Kidney (tissue), 14 donors: ENCODE results near the gene PLEK2. TPM values are rescaled to one million over a fixed set of nuclear protein-coding genes. Genes with fewer than 3 reads are reported as not detected.
A peak's percentile ranks its signal among the peaks of the same experiment; 100 is the strongest.

ENCODE experiments used
- DNase-seq, 5 donors: peaks; one replicate each; pipeline ENCODE4 v3.0.0-alpha.2; 2013 to 2020
- FAIRE-seq: peaks from 2 replicates; lab custom pipeline; 2012; peaks lifted over from hg19 to GRCh38; lab: Jason Lieb, UNC
- H3K27ac ChIP-seq, 2 donors: one replicate each; pipeline ENCODE4 v1.7.0; 2013; ENCODE audit warnings: low read depth in 2 of 2, low read length in 2 of 2, inconsistent platforms in 1 of 2
- H3K27me3 ChIP-seq: one replicate; pipeline ENCODE4 v1.7.1; 2013; ENCODE audit warnings: low read length, inconsistent platforms; ENCODE audit not compliant: control insufficient read depth, insufficient read depth
- H3K36me3 ChIP-seq, 3 donors: one replicate each; pipeline versions ENCODE4 v1.7.0 to v1.7.1; 2013; ENCODE audit warnings: low read length in 3 of 3, control low read depth in 1 of 3, inconsistent platforms in 1 of 3; ENCODE audit not compliant: insufficient read depth in 3 of 3, control insufficient read depth in 2 of 3
- H3K4me1 ChIP-seq, 3 donors: one replicate each; pipeline versions ENCODE4 v1.7.0 to v1.7.1; 2013; ENCODE audit warnings: low read length in 3 of 3, inconsistent platforms in 1 of 3, low read depth in 1 of 3; ENCODE audit not compliant: control insufficient read depth in 2 of 3, insufficient read depth in 2 of 3
- H3K4me3 ChIP-seq, 3 donors: one replicate each; pipeline versions ENCODE4 v1.7.0 to v1.8.1; 2013; ENCODE audit warnings: low read length in 3 of 3, control low read depth in 1 of 3, inconsistent platforms in 1 of 3
- H3K9ac ChIP-seq, 3 donors: one replicate each; pipeline versions ENCODE4 v1.7.0 to v1.7.1; 2013; ENCODE audit warnings: low read length in 3 of 3, control low read depth in 1 of 3, inconsistent platforms in 1 of 3
- H3K9me3 ChIP-seq, 3 donors: one replicate each; pipeline versions ENCODE4 v1.7.0 to v1.7.1; 2013; ENCODE audit warnings: low read length in 3 of 3, control low read depth in 1 of 3, inconsistent platforms in 1 of 3; ENCODE audit not compliant: control insufficient read depth in 2 of 3, insufficient read depth in 1 of 3
- CTCF ChIP-seq: IDR thresholded peaks from 3 replicates; pipeline ENCODE4 v1.5.1; 2012; ENCODE audit warnings: mild to moderate bottlenecking, moderate library complexity, borderline replicate concordance; ENCODE audit not compliant: insufficient read depth; ENCODE audit errors: extremely low read depth
- intact Hi-C: fragments of 100-400 bp; cut with DNase I; formaldehyde crosslinking; loops from one replicate; pipeline ENCODE4 v1.11.1; 2022
- polyA plus RNA-seq: library from polyadenylated mRNA; stranded (reverse); fragments of 350-450 nt; fragmentation: Illumina TruSeq; extraction: RNeasy Lipid Tissue Mini Kit (QIAGEN cat#74804); gene quantifications from one replicate; pipeline ENCODE4 v1.2.3, GENCODE V29; 2014; ENCODE audit warnings: low read depth, low replicate concordance; ENCODE audit not compliant: insufficient read depth
- total RNA-seq: library from RNA; stranded (reverse); fragmentation: NEBNext Ultra II Directional; extraction: Animal tissue kit (Norgen Biotek cat#: 25700); gene quantifications from one replicate; pipeline ENCODE4 v1.2.1, GENCODE V29; 2021
- donor health status: control.
- donor health status: control.
- donor health status: control.
- donor health status: control.
- donor health status: control.
- donor health status: DM: yes; HTN: yes; CAD: no.
- donor health status: Normal renal cell carcinoma (clear cell type).

The PLEK2 gene
- total and polyA plus RNA-seq, 2 donors from 2014 or later = 10.8 to 11.4 TPM

- no peaks in the 10 kb centered on the region for H3K9me3 ChIP-seq
- no peak overlapping the region for H3K27ac ChIP-seq
- H3K4me3 ChIP-seq = no peak overlapping the region
- FAIRE-seq (no peak), DNase-seq (peak; percentile 87 to 93 (median 88))
- H3K36me3 ChIP-seq = no peaks in the 10 kb centered on the region
- H3K27me3 ChIP-seq = no peaks in the 10 kb centered on the region
- TF ChIP-seq CTCF = peak; percentile 80
- peaks cover 0 to 3% (median 0%) of the 10 kb centered on the region in 3 donors for H3K4me1 ChIP-seq
- peak overlapping the region in 1 of 3 donors; percentile 46 for H3K9ac ChIP-seq
- intact Hi-C loops = loop anchor here (5.0 kb wide), 1 partner anchor 140 kb away; no protein-coding TSS in a partner anchor
These were observed 15.1 kb upstream of the PLEK2 start for GRCh38 chr14:67426983-67427606.

- FAIRE-seq (no peak), DNase-seq (no peak)
- Histone ChIP-seq H3K4me3 (no peak overlapping the region), H3K27me3 (no peaks in the 10 kb centered on the region), H3K4me1 (peaks cover 0 to 3% (median 0%) of the 10 kb centered on the region in 3 donors), H3K27ac (no peak overlapping the region), H3K9me3 (no peaks in the 10 kb centered on the region), H3K9ac (no peak overlapping the region), H3K36me3 (no peaks in the 10 kb centered on the region)
- no peak for TF ChIP-seq CTCF
- intact Hi-C loops = loop anchor here (5.0 kb wide), 1 partner anchor 141 kb away; no protein-coding TSS in a partner anchor
These were observed 14.2 kb upstream of the PLEK2 start for GRCh38 chr14:67426161-67426560.

- Histone ChIP-seq H3K27me3 (no peaks in the 10 kb centered on the region), H3K9ac (no peak overlapping the region), H3K36me3 (no peaks in the 10 kb centered on the region), H3K4me3 (no peak overlapping the region), H3K27ac (no peak overlapping the region), H3K4me1 (peaks cover 0 to 3% (median 0%) of the 10 kb centered on the region in 3 donors), H3K9me3 (no peaks in the 10 kb centered on the region)
- no peak for TF ChIP-seq CTCF
- intact Hi-C loops = loop anchor here (5.0 kb wide), 1 partner anchor 142 kb away; no protein-coding TSS in a partner anchor
- FAIRE-seq (no peak), DNase-seq (no peak)
These were observed 13.6 kb upstream of the PLEK2 start for GRCh38 chr14:67425608-67426007.

GRCh38 chr14:67424539-67424938 lies 12.6 kb upstream of the PLEK2 start:
- peaks cover 0 to 3% (median 0%) of the 10 kb centered on the region in 3 donors for H3K4me1 ChIP-seq
- H3K9ac ChIP-seq = no peak overlapping the region
- no peak overlapping the region for H3K27ac ChIP-seq
- no peak for DNase-seq
- no peaks in the 10 kb centered on the region for H3K9me3 ChIP-seq
- no peak overlapping the region for H3K4me3 ChIP-seq
- H3K27me3 ChIP-seq = no peaks in the 10 kb centered on the region
- H3K36me3 ChIP-seq = no peaks in the 10 kb centered on the region
- FAIRE-seq = no peak
- TF ChIP-seq CTCF = no peak
- intact Hi-C loops = no loop called here
